Hematopoietic multipotent progenitor cell treated with erythropoietin and hydrocortisone succinate and interleukin-3 and kit ligand, for 8 days (in vitro differentiated cells): Measurements from ENCODE around the gene EHBP1L1.

Experiments
- DNase-seq: peaks from one replicate; pipeline ENCODE4 v3.0.0-alpha.2; 2015

Gene EHBP1L1

DNA sequence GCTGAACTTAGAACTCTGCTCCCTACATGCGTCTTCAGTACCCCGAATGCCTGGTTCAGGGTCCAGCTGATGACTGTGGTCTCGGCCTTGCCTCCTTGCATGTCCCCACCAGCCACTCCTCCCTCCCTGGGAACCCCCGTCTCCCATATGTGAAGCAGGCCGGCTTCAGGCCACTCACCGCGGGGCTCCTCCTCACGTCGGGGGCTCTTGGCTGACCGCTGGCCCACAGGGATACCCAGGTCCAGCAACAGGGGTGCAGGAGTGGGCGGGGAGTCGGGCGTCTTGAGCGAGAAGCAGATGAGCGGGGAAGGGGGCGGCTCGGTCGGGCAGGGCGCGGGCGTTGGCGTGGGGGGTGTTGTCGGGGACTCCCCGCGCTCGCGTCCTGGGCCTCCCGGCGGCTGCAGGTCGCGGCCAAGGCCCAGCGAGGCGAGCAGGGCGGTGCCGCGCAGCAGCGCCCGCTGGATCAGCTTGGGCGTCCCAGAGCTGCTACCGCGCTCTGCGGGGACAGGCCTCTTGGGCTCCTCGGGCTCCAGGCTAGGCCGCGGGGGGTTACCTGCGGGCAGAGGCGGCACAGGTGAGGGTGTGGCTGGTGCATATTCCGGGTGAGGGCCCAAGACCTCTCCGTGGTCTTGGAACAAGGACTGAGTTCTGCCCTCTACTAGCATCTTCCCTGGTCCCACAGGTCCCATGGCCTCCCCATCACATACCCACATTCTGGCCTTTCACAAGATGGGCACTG is 23.5 kb downstream of the EHBP1L1 start:
- no peak for DNase-seq

DNA sequence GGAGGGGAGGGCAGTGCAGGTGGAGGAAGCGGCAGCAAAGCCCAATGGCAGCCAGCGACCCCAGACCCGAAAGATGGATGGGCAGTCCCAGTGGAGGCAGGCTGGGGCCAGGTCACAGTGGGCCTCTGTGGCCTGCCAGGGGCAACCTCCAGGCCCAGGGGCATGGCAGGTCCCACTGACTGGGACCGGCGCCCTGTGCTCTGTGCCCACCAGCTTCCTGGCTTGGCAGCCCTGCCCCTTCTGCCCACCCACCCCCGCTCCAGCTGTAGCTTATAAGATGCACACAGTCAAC is 24.0 kb downstream of the EHBP1L1 start:
- no peak for DNase-seq

DNA sequence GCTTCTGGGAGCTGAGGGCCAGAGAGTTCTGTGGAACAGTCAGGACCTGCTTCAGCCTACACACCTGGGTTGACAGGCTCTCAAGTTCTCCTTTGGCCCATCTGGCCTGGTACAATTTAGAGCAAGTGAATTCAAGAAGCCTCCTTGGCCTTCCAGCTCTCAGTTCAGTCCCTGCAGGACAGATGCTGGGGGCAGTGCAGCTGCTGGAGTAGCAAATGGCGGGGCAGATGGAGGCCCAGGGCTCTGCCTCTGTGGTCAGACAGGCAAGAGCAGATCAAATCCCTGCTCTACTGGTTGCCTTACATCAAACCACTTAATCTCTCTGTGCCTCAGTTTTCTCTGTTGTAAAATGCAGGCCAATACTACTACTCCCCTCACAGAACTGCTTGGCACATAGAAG is 28.4 kb downstream of the EHBP1L1 start:
- no peak for DNase-seq

DNA sequence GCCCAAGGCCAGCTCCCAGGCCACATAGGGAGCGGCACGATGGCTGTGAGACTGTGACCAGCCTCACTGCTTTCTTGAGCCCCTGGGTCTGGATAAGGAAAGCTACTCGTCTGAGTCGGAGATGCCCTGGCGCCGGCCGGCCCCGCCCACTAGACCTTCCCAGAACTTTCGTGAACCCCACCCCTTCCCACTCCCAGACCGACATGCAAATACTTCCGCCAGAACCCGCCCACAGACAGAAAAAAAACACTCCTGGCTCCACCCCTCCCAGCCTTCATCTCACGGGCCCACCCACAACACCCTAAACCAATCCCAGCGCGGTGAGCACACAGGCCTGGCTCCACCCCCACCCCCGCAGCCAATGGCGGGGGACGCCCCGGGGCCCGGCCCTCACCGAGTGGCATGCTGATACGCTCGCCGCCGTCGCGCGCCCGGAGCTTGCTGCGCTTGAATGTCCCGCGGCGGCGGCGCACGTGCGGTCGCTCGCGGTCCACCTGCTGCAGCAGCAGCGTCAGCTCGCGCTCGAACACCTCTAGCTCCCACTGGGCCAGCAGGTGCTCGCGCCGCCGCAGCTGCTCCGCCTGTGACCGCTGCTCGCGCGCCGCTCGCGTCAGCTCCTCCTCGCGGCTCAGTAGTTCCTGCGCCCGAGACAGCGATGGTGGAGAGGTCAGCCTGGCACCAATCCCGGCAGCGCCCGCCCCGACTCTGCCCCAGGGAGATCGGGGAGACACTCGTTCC is 31.2 kb downstream of the EHBP1L1 start:
- DNase-seq: peak; percentile 38

DNA sequence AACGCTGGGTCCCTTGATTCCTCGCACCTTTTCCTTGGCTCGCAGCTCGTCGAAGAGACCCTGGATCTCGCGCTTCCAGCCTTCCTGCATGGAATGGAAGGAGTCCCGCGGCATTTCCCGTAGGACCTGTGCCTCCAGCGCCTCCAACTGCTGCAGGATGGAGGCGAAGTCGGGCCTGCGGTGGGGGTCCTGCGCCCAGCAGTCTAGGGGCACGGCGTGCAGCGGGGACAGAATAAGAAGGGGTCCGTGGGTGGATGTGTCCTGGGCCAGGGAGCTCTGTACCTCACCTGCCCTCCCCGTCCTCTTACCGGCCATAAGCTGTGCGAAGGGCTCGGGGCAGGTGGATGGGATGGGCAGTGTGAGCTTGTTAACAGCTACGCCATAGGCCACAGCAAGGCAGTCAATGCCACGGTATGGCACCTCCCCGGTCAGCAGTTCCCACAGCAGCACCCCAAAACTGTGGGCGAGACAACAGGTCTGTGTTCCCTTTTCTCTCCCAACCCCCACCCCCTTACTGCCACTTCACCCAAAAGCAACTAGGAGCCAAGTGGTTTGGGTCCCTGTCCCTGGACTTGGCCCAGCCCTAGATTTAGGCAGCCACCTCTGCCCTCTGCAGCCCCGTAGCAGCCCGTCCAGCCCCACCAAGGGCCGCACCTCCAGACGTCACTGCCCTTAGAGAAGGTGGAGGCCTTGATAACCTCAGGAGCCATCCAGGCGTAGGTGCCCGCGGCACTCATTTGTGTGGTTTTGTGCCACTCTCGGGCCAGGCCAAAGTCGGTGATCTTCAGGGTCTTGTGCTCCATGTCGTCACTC is 32.0 kb downstream of the EHBP1L1 start:
- no peak for DNase-seq

DNA sequence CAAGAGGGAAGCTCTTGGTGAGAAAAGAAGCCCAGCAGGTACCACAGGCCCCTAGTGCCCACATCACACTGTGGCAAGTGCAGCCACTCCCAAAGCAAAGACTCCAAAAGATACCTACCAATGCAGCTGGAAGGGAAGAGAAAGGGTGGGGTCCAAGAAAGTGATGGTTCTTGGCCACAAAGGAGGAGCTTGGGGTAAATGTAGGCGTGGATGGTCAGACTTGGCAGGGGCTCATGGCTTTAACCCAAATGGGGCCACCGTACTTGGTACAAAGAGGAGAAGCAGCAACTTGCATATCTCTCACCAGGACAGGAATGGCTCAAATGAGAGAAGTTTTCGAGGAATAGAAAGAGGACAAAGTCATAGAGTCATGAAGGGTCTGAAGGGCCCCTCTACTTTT is 33.4 kb downstream of the EHBP1L1 start:
- peak; percentile 86 for DNase-seq

DNA sequence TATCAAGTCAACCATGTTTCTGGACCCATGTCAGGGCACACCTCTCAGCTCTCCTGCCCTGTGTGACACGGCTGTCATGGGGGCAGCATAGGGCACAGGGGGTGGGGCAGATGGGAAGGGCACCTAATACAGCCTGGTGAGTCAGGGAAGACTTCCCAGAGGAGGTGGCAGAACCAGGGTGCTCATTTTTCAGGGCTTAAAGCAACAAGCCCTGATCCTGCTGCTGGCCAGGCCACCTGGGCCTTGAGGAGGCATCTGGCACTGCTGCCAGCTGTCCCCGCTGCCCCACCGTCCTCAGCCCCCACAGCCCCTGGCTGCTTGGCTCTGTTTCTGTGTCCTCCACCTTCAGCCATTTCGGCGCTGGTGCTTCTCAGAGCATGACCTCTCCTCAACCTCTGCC is 33.8 kb downstream of the EHBP1L1 start:
- no peak for DNase-seq

DNA sequence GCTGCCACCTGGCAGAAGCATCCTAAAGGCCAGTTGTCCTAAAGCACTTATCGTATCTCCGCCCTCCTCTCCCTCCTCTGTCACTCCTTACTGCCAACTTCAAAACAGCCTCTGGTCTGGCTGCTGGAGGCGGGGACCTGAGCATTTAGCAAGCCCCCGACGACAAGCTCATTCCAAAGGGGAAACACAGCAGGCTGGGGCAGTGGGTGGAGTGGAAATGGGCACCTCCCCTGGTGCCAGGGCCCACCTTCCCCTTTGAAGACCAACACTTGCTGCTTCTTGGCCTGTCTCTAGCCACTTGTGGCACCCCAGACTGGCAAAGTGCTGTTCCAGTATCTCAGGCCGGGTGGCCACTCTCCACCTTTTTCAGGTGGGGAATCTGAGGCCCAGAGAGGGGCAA is 34.6 kb downstream of the EHBP1L1 start:
- no peak for DNase-seq

DNA sequence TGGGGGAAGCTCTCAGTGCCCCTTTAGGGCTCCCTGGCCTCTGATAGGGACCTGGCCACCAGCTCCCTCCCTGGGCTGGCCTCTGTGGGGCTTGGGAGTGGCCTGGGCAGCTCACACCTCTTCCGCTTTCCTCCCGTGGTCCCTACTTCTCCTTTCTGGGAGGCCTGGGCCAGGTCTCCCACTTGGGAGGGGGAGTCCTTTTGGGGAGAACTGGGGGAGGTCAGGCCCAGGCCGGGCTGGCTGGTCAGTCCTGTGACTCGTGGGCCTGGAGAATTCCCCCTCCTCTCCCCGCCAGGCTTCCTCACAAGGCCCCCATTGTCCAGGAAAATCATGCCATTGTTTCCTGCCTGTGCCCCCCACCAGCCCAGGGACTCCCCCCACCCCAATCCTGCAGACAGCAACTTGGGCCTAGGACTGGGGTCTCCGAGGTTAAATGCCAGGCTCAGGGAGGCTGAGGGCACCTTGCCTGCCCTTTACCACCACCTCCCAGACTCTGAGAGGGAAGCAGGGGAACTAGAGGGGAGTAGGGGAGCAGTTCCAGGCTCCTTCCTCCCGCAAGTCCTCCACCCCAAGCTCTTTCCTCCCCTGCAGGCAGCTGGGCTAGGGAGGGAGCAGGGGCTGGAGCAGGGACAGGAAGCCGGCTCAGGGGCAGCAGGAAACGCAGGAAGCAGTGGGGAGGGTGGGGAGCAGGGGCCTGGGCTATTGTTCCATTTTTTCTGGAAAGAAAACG is 35.3 kb downstream of the EHBP1L1 start:
- peak; percentile 23 for DNase-seq

DNA sequence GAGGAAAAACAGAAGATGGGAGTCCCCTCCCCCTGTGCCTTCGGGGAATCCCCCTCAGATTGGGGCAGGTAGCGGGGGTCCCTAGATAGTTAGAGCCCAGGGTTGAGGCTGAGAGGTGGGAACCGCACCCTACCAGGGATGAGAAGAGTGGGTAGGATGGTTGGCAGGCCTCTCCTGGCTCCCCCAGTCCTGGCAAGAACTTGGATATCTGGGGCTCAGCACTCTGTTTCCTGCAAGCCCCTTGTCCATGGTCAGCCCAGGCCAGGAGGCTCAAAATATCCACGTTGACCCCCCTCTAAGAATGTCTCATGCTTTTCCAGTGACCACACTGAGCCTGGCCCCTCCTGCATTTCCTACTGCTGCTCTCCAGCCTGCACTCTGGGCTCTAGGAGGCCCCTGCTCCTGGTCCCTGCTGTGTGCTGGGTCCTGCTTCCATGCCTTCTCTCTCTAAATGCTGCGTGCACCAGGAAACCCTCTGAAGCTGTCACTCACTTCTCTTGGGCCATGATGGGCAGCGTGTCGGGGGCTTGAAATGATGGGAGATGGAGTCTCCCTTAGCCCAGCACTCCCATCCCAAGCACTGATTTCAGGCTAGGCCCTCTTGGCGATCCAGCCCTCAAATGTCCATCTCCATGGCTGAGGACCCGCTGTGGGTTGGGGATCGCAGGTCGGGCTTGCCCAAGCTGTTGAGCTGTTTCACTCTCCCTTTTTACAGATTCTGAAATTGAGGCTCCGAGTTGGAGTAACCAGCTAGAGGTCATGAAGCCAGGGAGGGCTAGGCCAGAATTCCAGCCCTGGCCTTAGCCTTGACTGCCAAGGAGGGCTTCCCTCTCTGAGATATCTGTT is 36.1 kb downstream of the EHBP1L1 start:
- DNase-seq: no peak

DNA sequence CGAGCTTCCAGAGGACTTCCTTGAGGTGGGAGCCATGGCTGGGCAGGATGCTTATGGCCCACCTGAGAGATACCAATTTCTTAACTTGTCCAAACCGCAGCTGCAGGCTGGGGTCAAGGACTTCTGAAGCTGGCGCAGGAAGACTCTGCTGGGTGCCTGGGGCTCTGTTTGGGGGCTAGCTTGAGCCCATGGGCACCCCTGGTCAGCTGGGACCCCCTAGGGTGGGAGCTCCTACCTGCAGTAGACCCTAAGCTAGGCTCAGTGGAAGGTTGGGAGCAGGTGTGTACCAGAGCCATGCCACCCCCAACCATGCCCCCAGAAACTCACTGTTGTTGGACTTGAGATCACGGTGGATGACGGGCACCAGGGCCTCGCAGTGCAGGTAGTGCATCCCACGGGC is 36.8 kb downstream of the EHBP1L1 start:
- DNase-seq: no peak

DNA sequence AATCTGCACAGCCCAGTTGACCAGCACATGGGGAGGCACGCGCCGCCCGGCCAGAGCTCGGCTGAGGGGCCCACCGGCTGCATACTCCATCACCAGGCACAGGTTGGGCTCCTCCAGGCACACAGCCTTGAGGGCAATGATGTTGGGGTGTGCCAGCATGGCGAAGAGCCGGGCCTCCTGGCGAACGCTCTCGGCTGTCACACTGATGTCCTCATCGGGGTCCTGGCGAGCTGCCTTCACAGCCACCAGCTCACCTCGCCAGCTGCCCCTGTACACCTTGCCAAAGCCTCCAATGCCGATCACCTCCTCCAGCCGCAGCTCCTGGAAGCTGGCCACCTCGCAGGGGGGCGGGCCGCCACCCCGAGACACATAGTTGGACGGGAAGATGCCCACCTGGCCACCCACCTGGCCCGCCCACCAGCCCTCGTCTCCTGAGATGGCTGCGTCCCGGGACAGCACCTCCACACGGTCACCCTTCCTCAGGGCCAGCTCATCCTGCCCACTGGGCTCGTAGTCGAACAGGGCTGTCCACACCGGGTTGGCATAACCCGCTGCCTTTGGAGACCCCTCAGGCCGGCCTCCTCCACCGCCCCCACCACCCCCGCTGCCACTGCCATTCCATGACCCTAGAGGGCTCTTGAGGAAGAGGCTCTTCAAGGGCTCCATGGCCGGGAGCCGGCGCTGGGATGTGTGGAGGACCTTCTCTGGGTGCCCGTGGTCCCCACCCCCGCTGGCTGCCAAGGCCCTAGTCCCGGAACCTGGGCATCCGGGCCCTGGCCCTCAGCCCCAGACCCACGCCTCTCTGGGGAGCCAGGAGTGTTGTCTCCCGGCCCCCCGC is 37.5 kb downstream of the EHBP1L1 start:
- no peak for DNase-seq

DNA sequence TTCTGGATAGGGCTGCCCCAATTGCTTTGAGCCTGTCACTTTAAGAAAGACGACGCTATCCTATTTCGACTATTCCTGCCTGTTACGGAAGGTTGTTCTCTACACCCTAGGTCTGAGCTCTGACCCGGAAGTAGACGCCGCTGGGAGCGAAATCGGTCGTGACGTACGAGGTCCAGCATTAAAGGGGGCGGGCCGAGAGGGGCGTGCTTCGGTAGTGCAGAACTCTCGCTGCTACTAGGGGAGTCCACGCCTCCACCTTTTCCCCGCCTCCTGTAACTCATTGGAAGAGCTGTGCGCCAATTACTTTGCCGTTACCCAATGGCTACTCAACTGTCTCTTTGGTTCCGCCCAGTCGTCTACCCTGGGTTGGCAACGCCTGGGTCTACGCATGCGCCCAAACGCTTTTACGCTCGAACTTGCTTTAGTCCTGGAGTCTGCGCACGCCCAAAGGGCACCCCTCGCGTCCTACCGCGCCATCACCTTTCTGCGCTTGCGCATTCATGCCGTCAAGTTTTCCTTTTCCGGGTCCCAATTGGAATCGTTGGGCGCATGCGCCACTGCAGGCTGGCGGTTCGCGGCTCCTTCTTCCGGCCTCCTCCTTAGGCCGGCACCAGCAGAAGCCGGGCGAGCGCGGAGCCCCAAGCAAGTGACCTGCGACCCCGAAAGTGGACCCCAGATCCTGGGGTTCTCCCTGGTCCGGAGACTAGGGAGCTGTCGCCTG is 39.5 kb downstream of the EHBP1L1 start, which contains the start of gene PCNX3:
TSS of gene PCNX3 (plus strand) at position 548 of the 721 bp plus-strand sequence. CDS start 536 bp downstream, outside the sequence.
- DNase-seq: peak; percentile 100

DNA sequence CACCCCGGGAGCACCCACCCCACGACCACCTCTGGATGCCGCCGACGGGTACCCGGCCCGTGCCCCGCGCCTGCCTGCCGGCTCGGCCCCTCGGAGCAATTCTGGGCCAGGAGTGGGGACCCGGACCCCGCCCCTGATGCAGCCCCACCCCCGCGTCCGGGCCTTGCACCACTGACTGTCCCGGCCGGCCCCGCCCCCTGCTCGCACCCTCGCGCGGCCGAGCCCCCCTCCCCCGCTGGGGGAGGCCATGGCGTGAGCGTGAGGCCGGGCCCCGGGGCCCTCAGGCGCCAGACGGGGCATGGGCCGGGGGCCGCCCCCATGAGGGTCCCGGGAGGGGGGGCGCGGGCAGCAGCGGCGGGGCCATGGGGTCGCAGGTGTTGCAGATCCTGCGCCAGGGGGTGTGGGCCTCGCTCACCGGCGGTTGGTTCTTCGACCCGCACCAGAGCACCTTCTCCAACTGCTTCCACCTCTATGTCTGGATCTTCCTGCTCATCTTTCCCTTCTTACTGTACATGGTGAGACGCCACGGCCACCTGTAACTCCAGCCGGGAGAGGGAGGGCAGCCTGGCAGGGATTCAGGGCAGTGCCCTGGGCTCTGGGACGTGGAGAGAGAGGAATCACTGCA is 40.2 kb downstream of the EHBP1L1 start:
- DNase-seq: peak; percentile 32

DNA sequence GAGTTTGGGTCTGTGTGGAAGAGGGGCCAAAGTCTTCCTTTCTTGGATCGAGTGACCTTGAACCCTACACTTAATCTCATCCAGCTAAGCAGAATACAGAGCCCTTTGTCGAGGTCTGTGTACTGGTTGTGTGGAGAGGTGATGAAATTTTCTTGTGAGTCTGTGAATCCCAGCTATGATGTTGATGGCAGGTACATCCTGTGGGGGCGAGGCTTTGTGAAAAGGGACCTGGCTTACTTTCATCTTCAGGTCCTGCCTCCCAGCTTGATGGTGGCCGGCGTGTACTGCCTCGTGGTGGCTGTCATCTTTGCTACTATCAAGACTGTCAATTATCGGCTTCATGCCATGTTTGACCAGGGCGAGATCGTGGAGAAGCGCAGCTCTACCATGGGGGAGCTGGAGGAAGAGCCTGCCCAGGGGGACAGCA is 40.7 kb downstream of the EHBP1L1 start:
- DNase-seq: no peak

DNA sequence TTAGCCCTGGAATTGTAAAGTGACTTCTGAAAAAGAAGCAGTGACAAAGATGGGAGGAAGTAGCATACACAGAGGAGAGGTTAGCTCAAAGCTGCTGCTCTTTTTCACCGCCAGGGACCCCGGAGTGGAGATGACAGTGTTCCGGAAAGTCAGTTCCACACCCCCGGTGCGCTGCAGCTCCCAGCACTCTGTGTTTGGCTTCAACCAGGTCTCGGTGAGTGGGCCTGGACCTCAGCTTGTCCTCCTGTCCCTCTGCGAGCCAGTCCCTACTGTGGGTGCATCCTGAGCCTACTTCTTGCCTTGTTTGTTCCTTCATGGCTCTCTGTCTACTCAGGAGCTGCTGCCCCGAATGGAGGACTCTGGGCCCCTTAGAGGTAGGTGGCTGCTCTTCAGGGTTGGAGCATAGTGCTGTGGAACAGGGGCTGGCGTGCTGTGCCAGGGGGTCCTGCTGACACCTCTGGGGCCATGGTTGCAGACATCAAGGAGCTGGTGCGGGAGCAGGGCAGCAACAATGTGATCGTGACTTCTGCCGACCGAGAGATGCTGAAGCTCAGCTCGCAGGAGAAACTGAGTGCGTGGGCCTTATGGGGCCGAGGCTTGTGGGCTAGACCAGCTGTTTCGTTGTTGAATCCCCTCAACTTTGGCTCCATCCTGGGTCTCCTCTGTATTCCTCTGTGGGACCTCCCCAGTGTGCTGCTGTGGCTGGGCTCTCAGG is 41.4 kb downstream of the EHBP1L1 start:
- no peak for DNase-seq

DNA sequence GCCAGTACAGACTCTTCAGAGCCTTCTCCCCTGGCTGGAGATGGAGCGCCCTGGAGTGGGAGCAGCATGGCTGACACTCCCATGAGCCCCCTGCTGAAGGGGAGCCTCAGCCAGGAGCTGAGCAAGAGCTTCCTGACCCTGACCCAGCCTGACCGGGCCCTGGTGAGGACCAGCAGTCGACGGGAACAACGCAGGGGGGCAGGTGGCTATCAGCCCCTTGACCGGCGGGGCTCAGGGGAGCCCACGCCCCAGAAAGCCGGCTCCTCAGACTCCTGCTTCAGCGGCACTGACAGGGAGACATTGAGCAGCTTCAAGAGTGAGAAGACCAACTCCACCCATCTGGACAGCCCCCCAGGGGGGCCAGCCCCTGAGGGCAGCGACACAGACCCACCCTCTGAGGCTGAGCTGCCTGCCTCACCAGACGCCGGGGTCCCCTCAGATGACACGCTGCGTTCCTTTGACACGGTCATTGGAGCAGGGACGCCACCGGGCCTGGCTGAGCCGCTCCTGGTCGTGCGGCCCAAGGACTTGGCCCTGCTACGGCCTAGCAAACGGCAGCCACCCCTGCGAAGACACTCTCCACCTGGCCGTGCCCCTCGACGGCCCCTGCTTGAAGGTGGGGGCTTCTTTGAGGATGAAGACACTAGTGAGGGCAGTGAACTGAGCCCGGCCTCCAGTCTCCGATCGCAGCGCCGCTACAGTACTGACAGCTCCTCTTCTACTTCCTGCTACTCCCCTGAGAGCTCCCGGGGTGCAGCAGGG is 42.3 kb downstream of the EHBP1L1 start:
- DNase-seq: no peak

DNA sequence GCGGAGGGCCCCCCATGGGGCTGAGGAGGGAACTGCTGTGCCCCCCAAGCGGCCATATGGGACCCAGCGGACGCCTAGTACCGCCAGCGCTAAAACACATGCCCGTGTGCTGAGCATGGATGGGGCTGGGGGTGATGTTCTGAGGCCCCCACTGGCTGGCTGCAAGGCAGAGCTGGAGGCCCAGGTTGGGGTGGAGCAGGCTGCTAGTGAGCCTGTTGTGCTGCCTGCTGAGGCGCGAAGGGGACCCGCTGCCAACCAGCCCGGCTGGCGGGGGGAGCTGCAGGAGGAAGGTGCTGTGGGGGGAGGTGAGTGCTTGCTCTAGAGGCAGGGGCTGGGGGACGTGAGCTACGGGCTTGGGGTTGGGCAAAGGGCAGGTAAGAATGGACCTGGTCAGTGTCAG is 42.9 kb downstream of the EHBP1L1 start:
- DNase-seq: no peak
